ENCODE measurements around the gene IGLL5. TPM values are rescaled to one million over a fixed set of nuclear protein-coding genes. Genes with fewer than 3 reads are reported as not detected.
"Not testable (repeated sequence)": the region's sequence is repeated elsewhere in the genome, so short reads cannot be mapped to it uniquely, and the experiment has no call there.

Gene IGLL5
- total RNA-seq, 1 donor from 2014 or later, result not detected

DNA sequence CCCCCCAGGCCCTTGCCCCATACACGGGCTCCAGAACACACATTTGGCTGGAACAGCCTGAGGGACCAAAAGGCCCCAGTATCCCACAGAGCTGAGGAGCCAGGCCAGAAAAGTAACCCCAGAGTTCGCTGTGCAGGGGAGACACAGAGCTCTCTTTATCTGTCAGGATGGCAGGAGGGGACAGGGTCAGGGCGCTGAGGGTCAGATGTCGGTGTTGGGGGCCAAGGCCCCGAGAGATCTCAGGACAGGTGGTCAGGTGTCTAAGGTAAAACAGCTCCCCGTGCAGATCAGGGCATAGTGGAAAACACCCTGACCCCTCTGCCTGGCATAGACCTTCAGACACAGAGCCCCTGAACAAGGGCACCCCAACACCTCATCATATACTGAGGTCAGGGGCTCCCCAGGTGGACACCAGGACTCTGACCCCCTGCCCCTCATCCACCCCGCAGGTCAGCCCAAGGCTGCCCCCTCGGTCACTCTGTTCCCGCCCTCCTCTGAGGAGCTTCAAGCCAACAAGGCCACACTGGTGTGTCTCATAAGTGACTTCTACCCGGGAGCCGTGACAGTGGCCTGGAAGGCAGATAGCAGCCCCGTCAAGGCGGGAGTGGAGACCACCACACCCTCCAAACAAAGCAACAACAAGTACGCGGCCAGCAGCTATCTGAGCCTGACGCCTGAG, 13.1 kb downstream of the IGLL5 start:
- not testable (repeated sequence) for H3K4me3 ChIP-seq (ENCODE audit: low read length in 3 of 3)

DNA sequence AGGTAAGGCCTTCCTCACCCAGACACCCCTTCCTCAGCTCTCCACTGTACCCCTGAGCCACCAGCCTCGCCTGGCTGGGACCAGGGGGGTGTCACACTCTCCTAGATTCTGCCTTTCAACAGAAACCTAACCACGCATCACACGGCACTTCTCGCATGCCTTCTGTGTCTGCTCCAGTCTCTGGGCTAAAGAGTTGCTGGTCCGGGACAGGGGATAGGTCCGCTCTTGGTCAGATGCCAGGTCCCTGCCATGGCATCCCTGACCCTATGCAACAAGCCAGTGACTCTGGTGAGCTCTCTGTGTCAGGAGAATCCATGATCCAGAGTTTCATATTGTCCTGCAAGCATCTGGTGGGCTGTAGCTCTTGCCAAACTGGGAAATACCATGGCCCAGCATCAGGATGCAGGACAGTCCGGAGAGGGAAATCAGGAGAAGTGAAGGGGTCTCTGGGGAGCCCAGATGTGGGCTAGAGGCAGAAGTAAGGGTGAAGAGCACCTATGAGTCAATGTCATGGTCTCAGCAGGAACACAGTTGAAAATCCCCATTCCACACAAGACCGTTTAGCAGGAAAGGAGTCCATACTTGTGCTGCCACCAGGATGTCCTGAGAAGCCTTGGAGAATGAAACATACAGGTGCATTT, 14.1 kb downstream of the IGLL5 start:
- H3K4me3 ChIP-seq (ENCODE audit: low read length in 3 of 3), result no peak overlapping the region
- peaks cover 0 to 14% (median 12%) of the 10 kb centered on the region in 3 donors for H3K27me3 ChIP-seq (ENCODE audit: control insufficient read depth in 3 of 3, insufficient read depth in 3 of 3, low read length in 3 of 3)
- no peaks in the 10 kb centered on the region for H3K4me1 ChIP-seq (ENCODE audit: control insufficient read depth in 3 of 3, insufficient read depth in 3 of 3, low read length in 3 of 3)
- H3K9me3 ChIP-seq (ENCODE audit: control insufficient read depth in 3 of 3, low read length in 3 of 3), result no peaks in the 10 kb centered on the region
- H3K27ac ChIP-seq (ENCODE audit: low read depth, low read length), result no peak overlapping the region
- no peaks in the 10 kb centered on the region for H3K36me3 ChIP-seq (ENCODE audit: control insufficient read depth in 3 of 3, insufficient read depth in 3 of 3, low read length in 3 of 3)
- no peak overlapping the region for H3K9ac ChIP-seq (ENCODE audit: low read depth in 1 of 3, low read length in 3 of 3)

More for the DNA sequence above, 13.1 kb downstream of the IGLL5 start:
- H3K27me3 ChIP-seq (ENCODE audit: control insufficient read depth in 3 of 3, insufficient read depth in 3 of 3, low read length in 3 of 3), result peaks cover 0 to 22% (median 14%) of the 10 kb centered on the region in 3 donors
- not testable (repeated sequence) for H3K9me3 ChIP-seq (ENCODE audit: control insufficient read depth in 3 of 3, low read length in 3 of 3); H3K36me3 ChIP-seq (ENCODE audit: control insufficient read depth in 3 of 3, insufficient read depth in 3 of 3, low read length in 3 of 3); H3K4me1 ChIP-seq (ENCODE audit: control insufficient read depth in 3 of 3, insufficient read depth in 3 of 3, low read length in 3 of 3); H3K9ac ChIP-seq (ENCODE audit: low read depth in 1 of 3, low read length in 3 of 3); H3K27ac ChIP-seq (ENCODE audit: low read depth, low read length)

DNA sequence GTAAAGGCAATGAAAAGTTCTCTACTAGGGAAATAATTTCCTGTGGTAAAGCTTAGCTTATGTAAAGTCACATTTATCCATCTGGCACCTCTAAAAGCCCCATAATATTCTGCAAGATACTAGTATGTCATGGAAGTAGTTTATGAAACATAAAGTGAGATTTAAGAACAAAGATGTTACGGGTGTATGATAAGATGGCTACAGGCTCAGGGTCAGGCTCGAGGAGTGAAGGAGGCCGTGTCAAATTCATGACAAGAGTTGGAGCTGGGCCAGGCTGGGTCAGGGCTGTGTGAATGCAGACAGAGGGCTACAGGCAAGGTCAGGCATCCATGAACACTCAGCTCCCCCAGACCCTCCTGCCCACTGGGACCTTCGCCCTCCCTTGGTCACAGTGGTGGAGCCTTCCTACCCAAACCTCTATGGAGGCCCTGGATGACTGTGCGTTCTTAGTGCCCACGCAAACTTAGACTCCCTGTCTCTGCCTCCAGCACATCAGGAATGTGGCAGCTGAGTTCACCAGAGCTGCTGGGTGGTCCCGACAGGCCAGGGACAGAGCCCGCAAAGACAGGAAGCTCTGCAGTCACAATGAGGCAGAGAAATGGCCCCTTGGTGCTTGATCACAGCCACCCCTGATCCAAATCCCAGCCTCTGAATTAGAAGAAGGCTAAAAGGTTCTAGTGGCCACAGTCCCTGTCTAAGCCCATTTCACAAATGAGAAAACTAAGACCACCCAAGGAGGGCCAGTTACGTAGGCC, 14.8 kb downstream of the IGLL5 start:
- Histone ChIP-seq H3K4me1 (ENCODE audit: control insufficient read depth in 3 of 3, insufficient read depth in 3 of 3, low read length in 3 of 3) (no peaks in the 10 kb centered on the region), H3K4me3 (ENCODE audit: low read length in 3 of 3) (no peak overlapping the region), H3K27me3 (ENCODE audit: control insufficient read depth in 3 of 3, insufficient read depth in 3 of 3, low read length in 3 of 3) (peaks cover 0 to 16% (median 10%) of the 10 kb centered on the region in 3 donors), H3K9ac (ENCODE audit: low read depth in 1 of 3, low read length in 3 of 3) (no peak overlapping the region), H3K27ac (ENCODE audit: low read depth, low read length) (no peak overlapping the region), H3K9me3 (ENCODE audit: control insufficient read depth in 3 of 3, low read length in 3 of 3) (no peaks in the 10 kb centered on the region), H3K36me3 (ENCODE audit: control insufficient read depth in 3 of 3, insufficient read depth in 3 of 3, low read length in 3 of 3) (no peaks in the 10 kb centered on the region)

DNA sequence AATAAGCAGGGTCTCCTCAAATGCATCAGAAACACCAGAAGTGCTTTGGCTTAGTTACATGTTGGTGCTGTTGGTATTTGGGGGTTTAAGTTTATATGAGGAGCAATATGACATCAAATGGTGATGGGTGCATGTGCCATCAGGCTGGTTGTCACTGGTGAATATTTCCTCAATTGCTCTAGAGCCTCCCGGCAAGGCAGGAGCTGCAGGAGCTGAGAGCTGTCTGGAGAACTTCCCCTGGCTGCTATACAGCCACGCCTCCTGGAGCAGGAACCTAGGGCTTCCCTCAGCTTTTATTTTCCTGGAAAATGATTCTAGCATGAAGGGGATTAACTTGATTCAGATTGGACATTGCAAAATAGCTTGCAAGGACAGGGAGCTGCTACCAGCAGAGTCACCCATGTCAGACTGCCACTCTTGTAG, 15.8 kb downstream of the IGLL5 start:
- Histone ChIP-seq H3K36me3 (ENCODE audit: control insufficient read depth in 3 of 3, insufficient read depth in 3 of 3, low read length in 3 of 3) (no peaks in the 10 kb centered on the region), H3K4me3 (ENCODE audit: low read length in 3 of 3) (no peak overlapping the region), H3K9me3 (ENCODE audit: control insufficient read depth in 3 of 3, low read length in 3 of 3) (no peaks in the 10 kb centered on the region), H3K27me3 (ENCODE audit: control insufficient read depth in 3 of 3, insufficient read depth in 3 of 3, low read length in 3 of 3) (peaks cover 0 to 16% (median 13%) of the 10 kb centered on the region in 3 donors), H3K4me1 (ENCODE audit: control insufficient read depth in 3 of 3, insufficient read depth in 3 of 3, low read length in 3 of 3) (no peaks in the 10 kb centered on the region), H3K27ac (ENCODE audit: low read depth, low read length) (no peak overlapping the region), H3K9ac (ENCODE audit: low read depth in 1 of 3, low read length in 3 of 3) (no peak overlapping the region)

DNA sequence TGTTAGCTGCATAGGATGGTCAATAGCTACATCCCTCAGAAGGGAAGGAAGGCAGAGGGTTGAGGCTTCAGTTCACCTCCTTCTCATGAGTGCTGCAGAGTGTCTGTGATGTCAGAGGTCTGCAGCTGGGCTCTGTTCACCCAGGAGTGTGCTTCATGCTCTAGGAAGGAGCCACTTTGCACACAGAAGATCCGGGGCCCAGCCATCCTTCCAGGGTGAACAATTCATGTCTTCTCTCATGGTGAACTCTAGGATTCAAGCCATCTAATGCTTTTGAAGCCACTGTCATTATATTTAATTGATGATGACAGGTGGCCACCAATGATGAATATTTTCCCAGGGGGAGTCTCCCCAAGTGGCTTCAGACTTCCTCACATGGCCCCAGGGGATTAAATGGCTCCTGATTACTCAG, 16.2 kb downstream of the IGLL5 start:
- not testable (repeated sequence) for H3K36me3 ChIP-seq (ENCODE audit: control insufficient read depth in 3 of 3, insufficient read depth in 3 of 3, low read length in 3 of 3); H3K9me3 ChIP-seq (ENCODE audit: control insufficient read depth in 3 of 3, low read length in 3 of 3); H3K27ac ChIP-seq (ENCODE audit: low read depth, low read length); H3K9ac ChIP-seq (ENCODE audit: low read depth in 1 of 3, low read length in 3 of 3); H3K4me1 ChIP-seq (ENCODE audit: control insufficient read depth in 3 of 3, insufficient read depth in 3 of 3, low read length in 3 of 3); H3K4me3 ChIP-seq (ENCODE audit: low read length in 3 of 3)
- peaks cover 0 to 16% (median 13%) of the 10 kb centered on the region in 3 donors for H3K27me3 ChIP-seq (ENCODE audit: control insufficient read depth in 3 of 3, insufficient read depth in 3 of 3, low read length in 3 of 3)

DNA sequence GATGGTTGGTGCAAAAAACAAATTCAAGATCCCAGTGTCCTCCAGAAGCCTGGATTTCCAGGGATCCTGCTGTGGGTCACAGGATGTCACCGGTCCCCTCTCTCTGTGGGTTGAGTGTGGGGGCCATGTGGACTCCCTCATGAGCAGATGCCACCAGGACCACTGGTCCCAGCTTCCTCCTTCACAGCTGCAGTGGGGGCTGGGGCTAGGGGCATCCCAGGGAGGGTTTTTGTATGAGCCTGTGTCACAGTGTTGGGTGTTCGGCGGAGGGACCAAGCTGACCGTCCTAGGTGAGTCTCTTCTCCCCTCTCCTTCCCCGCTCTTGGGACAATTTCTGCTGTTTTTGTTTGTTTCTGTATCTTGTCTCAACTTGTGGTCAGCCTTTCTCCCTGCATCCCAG, 17.1 kb downstream of the IGLL5 start:
- H3K27ac ChIP-seq (ENCODE audit: low read depth, low read length), result not testable (repeated sequence)

DNA sequence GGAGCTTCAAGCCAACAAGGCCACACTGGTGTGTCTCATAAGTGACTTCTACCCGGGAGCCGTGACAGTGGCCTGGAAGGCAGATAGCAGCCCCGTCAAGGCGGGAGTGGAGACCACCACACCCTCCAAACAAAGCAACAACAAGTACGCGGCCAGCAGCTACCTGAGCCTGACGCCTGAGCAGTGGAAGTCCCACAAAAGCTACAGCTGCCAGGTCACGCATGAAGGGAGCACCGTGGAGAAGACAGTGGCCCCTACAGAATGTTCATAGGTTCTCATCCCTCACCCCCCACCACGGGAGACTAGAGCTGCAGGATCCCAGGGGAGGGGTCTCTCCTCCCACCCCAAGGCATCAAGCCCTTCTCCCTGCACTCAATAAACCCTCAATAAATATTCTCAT, 18.8 kb downstream of the IGLL5 start:
- not testable (repeated sequence) for H3K36me3 ChIP-seq (ENCODE audit: control insufficient read depth in 3 of 3, insufficient read depth in 3 of 3, low read length in 3 of 3); H3K27ac ChIP-seq (ENCODE audit: low read depth, low read length); H3K9me3 ChIP-seq (ENCODE audit: control insufficient read depth in 3 of 3, low read length in 3 of 3); H3K4me1 ChIP-seq (ENCODE audit: control insufficient read depth in 3 of 3, insufficient read depth in 3 of 3, low read length in 3 of 3); H3K9ac ChIP-seq (ENCODE audit: low read depth in 1 of 3, low read length in 3 of 3); H3K4me3 ChIP-seq (ENCODE audit: low read length in 3 of 3)
- peaks cover 5 to 26% (median 16%) of the 10 kb centered on the region in 3 donors for H3K27me3 ChIP-seq (ENCODE audit: control insufficient read depth in 3 of 3, insufficient read depth in 3 of 3, low read length in 3 of 3)

More for the DNA sequence above, 17.1 kb downstream of the IGLL5 start:
- H3K4me1 ChIP-seq (ENCODE audit: control insufficient read depth in 3 of 3, insufficient read depth in 3 of 3, low read length in 3 of 3); H3K36me3 ChIP-seq (ENCODE audit: control insufficient read depth in 3 of 3, insufficient read depth in 3 of 3, low read length in 3 of 3); H3K9me3 ChIP-seq (ENCODE audit: control insufficient read depth in 3 of 3, low read length in 3 of 3); H3K4me3 ChIP-seq (ENCODE audit: low read length in 3 of 3); H3K9ac ChIP-seq (ENCODE audit: low read depth in 1 of 3, low read length in 3 of 3): not testable (repeated sequence)
- H3K27me3 ChIP-seq (ENCODE audit: control insufficient read depth in 3 of 3, insufficient read depth in 3 of 3, low read length in 3 of 3), result peaks cover 0 to 16% (median 14%) of the 10 kb centered on the region in 3 donors

DNA sequence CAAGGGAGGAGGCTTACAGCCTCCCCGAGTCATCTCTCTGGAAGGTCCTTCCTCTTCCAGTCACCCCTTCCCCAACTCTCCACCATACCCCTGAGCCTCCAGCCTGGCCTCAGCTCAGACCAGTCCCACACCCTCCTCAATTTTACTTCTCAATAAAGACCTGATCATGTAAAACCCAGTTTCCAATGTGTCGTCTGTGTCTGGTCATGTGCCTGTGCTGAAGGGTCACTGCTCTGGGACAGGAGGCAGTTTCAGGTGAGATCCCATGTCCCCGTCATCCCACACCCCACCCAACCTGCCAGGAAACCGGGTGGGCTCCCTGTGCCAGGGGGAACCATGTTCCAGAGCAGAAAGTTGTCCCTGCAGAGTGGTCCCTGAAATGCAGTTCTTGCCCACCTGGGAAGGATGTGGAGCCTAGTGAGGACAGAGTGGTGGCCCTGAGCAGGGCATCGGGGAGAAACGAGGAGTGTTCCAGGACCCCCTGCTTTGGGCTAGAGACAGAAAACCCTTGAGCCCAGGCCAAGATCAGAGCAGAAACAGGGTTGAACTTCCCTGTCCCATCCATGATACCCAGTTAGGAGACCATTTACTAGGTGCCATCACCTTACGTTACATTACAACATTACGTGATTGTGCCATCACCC, 19.4 kb downstream of the IGLL5 start:
- Histone ChIP-seq H3K27ac (ENCODE audit: low read depth, low read length) (no peak overlapping the region), H3K9ac (ENCODE audit: low read depth in 1 of 3, low read length in 3 of 3) (no peak overlapping the region), H3K4me1 (ENCODE audit: control insufficient read depth in 3 of 3, insufficient read depth in 3 of 3, low read length in 3 of 3) (no peaks in the 10 kb centered on the region), H3K4me3 (ENCODE audit: low read length in 3 of 3) (no peak overlapping the region), H3K9me3 (ENCODE audit: control insufficient read depth in 3 of 3, low read length in 3 of 3) (no peaks in the 10 kb centered on the region), H3K36me3 (ENCODE audit: control insufficient read depth in 3 of 3, insufficient read depth in 3 of 3, low read length in 3 of 3) (no peaks in the 10 kb centered on the region), H3K27me3 (ENCODE audit: control insufficient read depth in 3 of 3, insufficient read depth in 3 of 3, low read length in 3 of 3) (peaks cover 5 to 24% (median 11%) of the 10 kb centered on the region in 3 donors)

DNA sequence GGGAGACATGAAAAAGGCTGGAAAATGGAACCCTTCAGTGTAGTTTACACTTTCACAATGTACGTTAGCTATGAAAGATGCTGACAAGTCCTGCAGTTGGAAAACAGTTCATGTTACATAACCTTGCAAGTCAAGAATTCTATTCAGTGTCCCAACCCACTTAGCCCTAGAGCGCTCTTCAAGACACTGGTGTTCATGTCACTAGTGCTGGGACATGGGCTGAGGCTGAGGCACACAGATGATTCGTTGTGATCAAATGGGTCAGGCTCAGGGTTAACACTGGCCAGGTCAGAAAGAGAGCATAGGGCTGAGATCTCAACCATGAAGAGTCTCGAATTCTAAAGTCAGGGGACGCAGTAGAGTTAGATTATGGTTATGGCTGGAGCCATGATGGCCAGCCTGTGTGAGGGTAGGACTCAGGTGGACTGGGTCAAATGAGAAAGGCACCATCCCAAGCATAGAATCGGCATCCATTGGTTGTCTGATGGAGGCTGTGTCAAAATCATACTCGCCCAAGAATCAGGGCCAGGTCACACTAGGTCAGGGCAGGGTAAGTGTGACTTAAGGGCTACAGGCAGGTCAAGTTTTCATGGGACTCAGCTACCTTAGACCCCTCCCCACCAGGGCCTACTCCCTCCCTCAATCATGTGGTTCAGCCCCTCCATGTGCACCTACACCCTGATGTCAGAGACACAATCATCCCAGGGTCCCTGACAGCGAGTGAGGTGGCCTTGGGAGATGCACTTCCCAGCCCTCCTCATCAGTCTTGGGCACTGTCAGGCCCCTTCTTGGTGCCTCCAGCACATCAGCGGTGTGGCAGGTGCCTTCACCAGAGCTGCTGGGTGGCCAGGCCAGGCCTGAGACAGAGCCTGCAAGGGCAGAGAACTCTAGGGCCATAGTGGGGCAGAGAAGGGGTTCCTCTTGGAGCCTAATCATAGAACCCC, 20.2 kb downstream of the IGLL5 start:
- Histone ChIP-seq H3K4me1 (ENCODE audit: control insufficient read depth in 3 of 3, insufficient read depth in 3 of 3, low read length in 3 of 3) (no peaks in the 10 kb centered on the region), H3K4me3 (ENCODE audit: low read length in 3 of 3) (no peak overlapping the region), H3K27me3 (ENCODE audit: control insufficient read depth in 3 of 3, insufficient read depth in 3 of 3, low read length in 3 of 3) (peaks cover 5 to 20% (median 5%) of the 10 kb centered on the region in 3 donors), H3K9ac (ENCODE audit: low read depth in 1 of 3, low read length in 3 of 3) (no peak overlapping the region), H3K9me3 (ENCODE audit: control insufficient read depth in 3 of 3, low read length in 3 of 3) (no peaks in the 10 kb centered on the region), H3K27ac (ENCODE audit: low read depth, low read length) (no peak overlapping the region), H3K36me3 (ENCODE audit: control insufficient read depth in 3 of 3, insufficient read depth in 3 of 3, low read length in 3 of 3) (no peaks in the 10 kb centered on the region)
